ENCODE results near the gene CELF2. TPM values are rescaled to one million over a fixed set of nuclear protein-coding genes. Genes with fewer than 3 reads are reported as not detected.

Gene CELF2
- polyA plus RNA-seq, 1 donor from 2014 or later = 55.5 TPM

GRCh38 chr10:11167233-11167966, 149.7 kb downstream of the CELF2 start:
- H2AFZ ChIP-seq (ENCODE audit: low read depth, low read length) = no peak overlapping the region
- no peaks in the 10 kb centered on the region for H3K36me3 ChIP-seq (ENCODE audit: insufficient read depth, low read length)
- no peaks in the 10 kb centered on the region for H3K27me3 ChIP-seq (ENCODE audit: insufficient read depth, low read depth, low read length)
- peak overlapping the region; percentile 11 for H3K27ac ChIP-seq (ENCODE audit: low read length)
- TF ChIP-seq SMC3 (conservative IDR thresholded peaks at IDR 0.05; ENCODE audit: poor library complexity) = no peak
- no peaks in the 10 kb centered on the region for H3K9me2 ChIP-seq (ENCODE audit: insufficient read depth, low read length)
- H3K79me2 ChIP-seq (replicated peaks; ENCODE audit: insufficient read depth, low read length) = peaks cover 65% of the 10 kb centered on the region
- peak overlapping the region; percentile 79 for H3K4me3 ChIP-seq (ENCODE audit: low read length)
- no peaks in the 10 kb centered on the region for H3F3A ChIP-seq (ENCODE audit: insufficient read depth, low read length, poor library complexity, severe bottlenecking)
- H3K9ac ChIP-seq (ENCODE audit: low read length) = peak overlapping the region; percentile 84
- peak overlapping the region; percentile 68 for H3K4me2 ChIP-seq (ENCODE audit: low read length)
- H3K9me3 ChIP-seq (ENCODE audit: low read length) = no peaks in the 10 kb centered on the region
- H4K20me1 ChIP-seq (ENCODE audit: insufficient read depth) = no peaks in the 10 kb centered on the region

DNA sequence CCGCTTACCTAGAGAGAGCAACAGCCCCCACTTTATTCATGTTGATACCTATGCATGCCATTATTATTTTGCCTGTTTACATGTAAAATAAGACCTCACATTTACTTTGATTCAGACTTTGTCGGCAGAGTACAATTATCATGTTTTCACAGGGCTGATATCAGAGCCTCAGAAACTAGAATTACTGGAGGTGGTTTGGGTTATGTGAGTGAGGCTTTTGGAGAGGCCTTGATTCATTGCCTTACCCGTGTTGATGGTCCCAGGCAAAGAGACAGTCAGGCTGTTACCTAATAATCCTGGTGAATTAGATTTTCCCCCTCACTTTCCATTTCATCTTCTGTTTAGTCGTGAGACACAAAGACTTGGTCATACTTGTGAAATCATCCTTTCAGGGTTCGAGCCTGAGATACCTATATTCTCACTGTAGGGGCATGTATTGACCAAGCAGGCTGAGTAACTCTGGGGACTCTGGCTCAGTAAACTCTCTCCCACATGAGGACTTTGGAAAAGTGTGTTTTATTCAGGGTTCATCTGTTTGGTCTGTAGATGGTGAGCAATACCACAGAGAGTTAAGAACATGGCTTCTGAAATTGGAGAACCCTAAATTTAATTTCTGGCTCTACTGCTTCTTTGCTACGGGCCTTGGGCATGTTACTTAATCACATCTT, 150.9 kb downstream of the CELF2 start:
- Histone ChIP-seq H3K9me3 (ENCODE audit: low read length) (no peaks in the 10 kb centered on the region), H3K4me2 (ENCODE audit: low read length) (peak overlapping the region; percentile 68), H2AFZ (ENCODE audit: low read depth, low read length) (no peak overlapping the region)

More for the DNA sequence above, 150.9 kb downstream of the CELF2 start:
- Histone ChIP-seq H3K9ac (ENCODE audit: low read length) (peak overlapping the region; percentile 6), H3K27me3 (ENCODE audit: insufficient read depth, low read depth, low read length) (no peaks in the 10 kb centered on the region), H3F3A (ENCODE audit: insufficient read depth, low read length, poor library complexity, severe bottlenecking) (no peaks in the 10 kb centered on the region), H3K36me3 (ENCODE audit: insufficient read depth, low read length) (no peaks in the 10 kb centered on the region), H3K79me2 (replicated peaks; ENCODE audit: insufficient read depth, low read length) (peaks cover 74% of the 10 kb centered on the region), H3K9me2 (ENCODE audit: insufficient read depth, low read length) (no peaks in the 10 kb centered on the region), H3K27ac (ENCODE audit: low read length) (peak overlapping the region; percentile 7), H3K4me3 (ENCODE audit: low read length) (peak overlapping the region; percentile 79), H4K20me1 (ENCODE audit: insufficient read depth) (no peaks in the 10 kb centered on the region)
- TF ChIP-seq MXI1 (conservative IDR thresholded peaks at IDR 0.05; ENCODE audit: poor library complexity, severe bottlenecking) (no peak), TAF1 (IDR thresholded peaks at IDR 0.05; ENCODE audit: low read depth) (no peak), EZH2 (IDR thresholded peaks at IDR 0.05; ENCODE audit: borderline replicate concordance, insufficient read depth, low read length, poor library complexity, severe bottlenecking) (no peak), EP300 (conservative IDR thresholded peaks at IDR 0.05; ENCODE audit: poor library complexity, severe bottlenecking) (no peak), RAD21 (conservative IDR thresholded peaks at IDR 0.05) (no peak), CTCF (IDR thresholded peaks at IDR 0.05; ENCODE audit: poor library complexity, severe bottlenecking) (no peak), POLR2AphosphoS5 (IDR thresholded peaks at IDR 0.05) (no peak), SMC3 (conservative IDR thresholded peaks at IDR 0.05; ENCODE audit: poor library complexity) (no peak)
- TF ChIP-seq, protein P1, sequence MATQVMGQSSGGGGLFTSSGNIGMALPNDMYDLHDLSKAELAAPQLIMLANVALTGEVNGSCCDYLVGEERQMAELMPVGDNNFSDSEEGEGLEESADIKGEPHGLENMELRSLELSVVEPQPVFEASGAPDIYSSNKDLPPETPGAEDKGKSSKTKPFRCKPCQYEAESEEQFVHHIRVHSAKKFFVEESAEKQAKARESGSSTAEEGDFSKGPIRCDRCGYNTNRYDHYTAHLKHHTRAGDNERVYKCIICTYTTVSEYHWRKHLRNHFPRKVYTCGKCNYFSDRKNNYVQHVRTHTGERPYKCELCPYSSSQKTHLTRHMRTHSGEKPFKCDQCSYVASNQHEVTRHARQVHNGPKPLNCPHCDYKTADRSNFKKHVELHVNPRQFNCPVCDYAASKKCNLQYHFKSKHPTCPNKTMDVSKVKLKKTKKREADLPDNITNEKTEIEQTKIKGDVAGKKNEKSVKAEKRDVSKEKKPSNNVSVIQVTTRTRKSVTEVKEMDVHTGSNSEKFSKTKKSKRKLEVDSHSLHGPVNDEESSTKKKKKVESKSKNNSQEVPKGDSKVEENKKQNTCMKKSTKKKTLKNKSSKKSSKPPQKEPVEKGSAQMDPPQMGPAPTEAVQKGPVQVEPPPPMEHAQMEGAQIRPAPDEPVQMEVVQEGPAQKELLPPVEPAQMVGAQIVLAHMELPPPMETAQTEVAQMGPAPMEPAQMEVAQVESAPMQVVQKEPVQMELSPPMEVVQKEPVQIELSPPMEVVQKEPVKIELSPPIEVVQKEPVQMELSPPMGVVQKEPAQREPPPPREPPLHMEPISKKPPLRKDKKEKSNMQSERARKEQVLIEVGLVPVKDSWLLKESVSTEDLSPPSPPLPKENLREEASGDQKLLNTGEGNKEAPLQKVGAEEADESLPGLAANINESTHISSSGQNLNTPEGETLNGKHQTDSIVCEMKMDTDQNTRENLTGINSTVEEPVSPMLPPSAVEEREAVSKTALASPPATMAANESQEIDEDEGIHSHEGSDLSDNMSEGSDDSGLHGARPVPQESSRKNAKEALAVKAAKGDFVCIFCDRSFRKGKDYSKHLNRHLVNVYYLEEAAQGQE (IDR thresholded peaks at IDR 0.05; ENCODE audit: borderline replicate concordance) = no peak
